IMR-90 (cell line): ENCODE measurements around the gene CNNM2.

Experiments
- CTCF ChIP-seq: conservative IDR thresholded peaks from 2 replicates; pipeline ENCODE4 v1.5.1; 2012; ENCODE audit warnings: mild to moderate bottlenecking, low read depth, low read length, improper control_type of control experiment
- FOS ChIP-seq: fragments of 150-350 bp; IDR thresholded peaks from 2 replicates; pipeline ENCODE4 v1.6.1; 2016; ENCODE audit warnings: low read depth, low read length
- POLR2A ChIP-seq: IDR thresholded peaks from 2 replicates; pipeline ENCODE4 v1.6.1; 2012; ENCODE audit warnings: mild to moderate bottlenecking, low read depth, low read length
- RAD21 ChIP-seq: IDR thresholded peaks from 2 replicates; pipeline ENCODE4 v1.6.1; 2012; ENCODE audit warnings: low read length, improper control_type of control experiment
- RFX5 ChIP-seq: IDR thresholded peaks from 2 replicates; pipeline ENCODE4 v1.8.0; 2012; ENCODE audit warnings: low read depth, mild to moderate bottlenecking, low read length, moderate library complexity
- SMC3 ChIP-seq: fragments of 150-350 bp; IDR thresholded peaks from 2 replicates; pipeline ENCODE4 v1.6.1; 2016; ENCODE audit warnings: low read depth, mild to moderate bottlenecking, antibody characterized with exemption, low read length, moderate library complexity

GRCh38 chr10:103098240-103098639, 180.1 kb downstream of the CNNM2 start:
- TF ChIP-seq CTCF, result no peak
- TF ChIP-seq RFX5, result no peak
- no peak for TF ChIP-seq POLR2A
- no peak for TF ChIP-seq SMC3
- TF ChIP-seq FOS, result no peak
- TF ChIP-seq RAD21, result no peak
